AG08395 (cell line): ENCODE data around the gene SSRP1.

Experiments
- DNase-seq: peaks from one replicate; pipeline ENCODE4 v3.0.0; 2012; ENCODE audit warnings: mixed read lengths, low spot score

The SSRP1 gene

DNA sequence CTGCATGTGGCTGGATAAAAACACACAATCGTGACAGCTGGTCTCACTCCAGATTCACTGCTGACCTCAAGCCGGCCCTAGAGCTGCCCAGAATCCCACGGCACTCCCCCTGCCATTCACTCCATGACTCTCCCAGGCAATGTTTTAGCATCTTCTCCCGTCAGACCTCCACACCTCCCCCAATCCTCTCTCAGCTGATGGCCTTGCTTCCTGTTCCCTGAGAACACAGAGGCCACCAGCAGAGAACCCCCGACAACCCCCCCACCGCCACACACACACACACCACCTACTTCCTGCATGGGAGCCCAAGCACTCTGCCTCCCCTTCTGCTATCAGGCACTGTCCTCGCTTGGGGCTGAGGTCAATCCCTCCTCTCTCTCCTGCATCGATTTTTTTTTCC is 20.2 kb downstream of the SSRP1 start:
- no peak for DNase-seq

DNA sequence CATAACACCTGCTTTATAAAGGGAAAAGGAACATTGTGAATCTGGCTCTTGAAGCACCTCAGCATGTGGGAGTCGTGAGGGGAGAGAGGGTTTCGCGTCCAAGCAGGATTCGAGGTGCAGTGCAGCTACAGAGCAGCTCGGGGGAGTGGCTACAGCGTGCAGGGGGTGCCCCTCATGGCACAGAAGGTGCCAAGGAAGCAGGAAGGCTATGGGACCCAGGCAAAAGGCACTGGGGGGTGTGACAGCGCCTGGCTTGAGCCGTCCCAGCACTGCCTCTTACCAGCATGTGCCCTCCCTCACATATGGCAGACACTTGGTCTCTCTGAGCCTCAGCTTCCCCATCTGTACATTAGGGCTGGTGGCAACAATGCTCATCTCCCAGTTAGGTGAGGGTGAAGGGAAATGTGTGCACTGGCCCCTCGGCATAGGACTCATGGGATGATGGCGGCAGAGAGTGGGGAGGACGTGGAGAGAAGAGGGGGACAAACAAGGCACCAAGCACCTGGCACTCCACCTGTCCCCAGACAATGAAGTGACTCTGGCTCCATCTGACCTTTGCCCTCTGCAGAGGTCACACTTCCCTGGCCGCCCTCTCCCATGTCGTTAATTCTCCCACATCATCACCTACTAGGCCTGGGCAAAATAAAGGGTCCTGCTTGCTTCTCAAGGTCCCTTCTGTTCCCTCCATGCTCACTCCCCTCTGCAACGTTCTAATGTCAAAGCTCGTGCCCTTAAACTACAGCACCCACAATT is 21.3 kb downstream of the SSRP1 start:
- no peak for DNase-seq

DNA sequence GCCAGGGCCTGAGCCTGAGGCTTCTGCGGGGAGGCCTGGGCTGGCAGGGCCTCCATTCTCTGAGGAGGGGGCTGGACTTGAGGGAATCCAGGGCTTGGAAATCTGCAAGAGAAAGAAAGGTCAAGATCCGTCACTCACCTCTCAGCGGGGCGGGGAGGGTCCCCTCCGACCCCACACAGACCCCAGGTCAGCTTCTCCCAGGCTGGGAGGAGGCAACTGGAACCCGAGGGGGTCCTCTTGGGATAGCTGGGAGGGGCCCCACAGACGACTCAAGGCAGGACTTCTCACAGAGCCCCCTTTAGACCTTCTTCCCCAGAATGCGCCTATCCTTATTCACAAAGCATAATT is 21.9 kb downstream of the SSRP1 start:
- no peak for DNase-seq

DNA sequence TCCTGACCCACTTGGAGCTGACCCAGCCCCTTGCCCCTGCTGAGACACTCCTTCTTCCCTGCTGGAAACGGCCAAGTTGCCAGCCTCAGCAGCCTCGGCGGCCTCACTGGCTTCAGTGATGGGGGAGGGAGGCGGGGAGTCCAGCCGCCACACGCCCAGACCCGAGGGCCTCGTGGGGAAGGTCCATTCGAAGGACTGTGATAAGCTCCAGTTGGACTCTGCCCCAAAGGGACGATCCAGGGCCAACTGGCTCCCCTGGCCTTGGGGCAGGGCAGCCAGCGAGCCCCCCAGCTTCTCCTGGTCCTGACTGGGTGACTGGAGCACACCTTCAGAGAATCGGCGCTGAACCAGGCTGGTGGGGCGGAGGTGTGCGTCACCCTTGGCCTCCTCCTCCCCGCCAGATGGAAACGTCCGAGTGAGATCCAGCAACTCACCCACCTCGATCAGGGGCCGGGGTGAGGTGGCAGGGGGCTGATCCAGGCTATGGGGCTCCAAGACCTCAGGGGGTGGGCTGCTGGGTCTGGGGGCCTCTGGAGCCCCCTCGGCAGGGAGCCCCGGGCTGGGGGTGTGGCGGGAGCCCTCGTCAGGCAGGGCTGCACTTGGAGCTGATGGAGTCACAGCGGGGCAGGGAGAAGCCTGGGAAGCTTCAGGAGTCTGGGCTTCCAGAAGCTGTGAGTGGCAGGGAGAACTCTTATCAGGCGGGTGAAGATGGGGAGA is 22.5 kb downstream of the SSRP1 start:
- no peak for DNase-seq

DNA sequence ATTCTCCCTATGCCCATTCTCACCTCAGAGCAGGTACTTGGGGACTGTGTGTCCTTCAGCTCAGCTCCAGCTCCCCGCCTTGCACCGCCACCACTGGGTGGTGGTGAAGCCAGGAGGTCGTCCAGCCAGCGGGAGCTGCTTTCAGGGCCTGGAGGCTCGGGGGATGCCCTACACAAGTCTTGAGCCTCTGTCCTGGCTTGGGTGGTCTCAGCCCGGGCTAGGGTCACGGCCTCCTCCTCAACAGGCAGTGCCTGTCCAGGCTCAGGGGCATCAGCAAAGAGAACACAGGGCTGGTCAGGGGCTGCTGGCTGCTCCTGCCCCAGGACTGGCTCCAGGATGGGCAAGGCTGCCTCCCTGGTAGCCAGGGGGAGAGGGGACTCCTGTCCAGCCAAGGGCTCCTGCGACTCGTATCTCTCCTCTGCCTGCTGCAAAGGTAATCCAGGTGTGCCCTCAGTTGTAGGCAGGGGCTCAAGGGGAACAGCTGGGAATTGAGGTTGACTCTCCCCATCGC is 23.1 kb downstream of the SSRP1 start:
- no peak for DNase-seq

DNA sequence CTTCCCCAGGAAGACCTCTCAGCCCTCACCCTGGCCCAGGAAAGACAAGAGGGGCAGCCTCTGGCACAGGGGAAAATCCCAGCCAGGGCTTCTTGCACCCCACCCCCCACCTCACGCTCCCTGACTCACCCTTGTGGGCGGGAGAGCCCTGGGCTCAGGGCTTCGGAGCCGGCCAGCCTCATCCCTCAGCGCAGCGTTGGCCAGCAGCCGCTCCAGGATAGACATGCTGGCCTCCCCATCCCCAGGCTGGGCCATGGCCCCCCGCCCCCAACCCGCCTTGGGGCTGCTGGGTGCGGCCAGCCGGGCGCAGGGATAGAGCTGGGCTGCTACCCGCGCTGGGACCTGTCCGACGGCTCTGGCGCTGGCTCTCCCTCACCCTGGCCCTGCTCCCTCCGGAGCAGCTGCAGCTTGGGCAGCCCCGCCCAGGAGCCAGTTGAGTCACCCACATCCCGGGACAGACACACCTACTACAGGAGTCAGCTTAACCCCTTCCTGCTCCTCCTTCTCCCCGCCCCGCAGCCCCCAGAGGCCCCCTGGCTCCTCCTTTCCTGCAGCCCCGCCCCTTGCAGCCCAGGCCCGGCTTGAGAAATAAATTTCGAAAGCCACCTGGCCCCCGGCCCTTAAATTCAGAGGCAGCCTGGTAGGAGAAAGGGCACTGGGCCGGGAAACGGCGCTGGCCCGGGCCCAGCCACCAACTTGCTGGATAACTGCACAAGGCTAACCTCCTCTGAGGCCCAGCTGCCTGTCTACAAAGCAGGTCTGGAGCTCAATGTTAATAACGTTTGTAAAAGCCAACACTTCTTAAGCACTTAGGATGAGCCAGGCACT is 24.4 kb downstream of the SSRP1 start:
- peak; percentile 98 for DNase-seq

DNA sequence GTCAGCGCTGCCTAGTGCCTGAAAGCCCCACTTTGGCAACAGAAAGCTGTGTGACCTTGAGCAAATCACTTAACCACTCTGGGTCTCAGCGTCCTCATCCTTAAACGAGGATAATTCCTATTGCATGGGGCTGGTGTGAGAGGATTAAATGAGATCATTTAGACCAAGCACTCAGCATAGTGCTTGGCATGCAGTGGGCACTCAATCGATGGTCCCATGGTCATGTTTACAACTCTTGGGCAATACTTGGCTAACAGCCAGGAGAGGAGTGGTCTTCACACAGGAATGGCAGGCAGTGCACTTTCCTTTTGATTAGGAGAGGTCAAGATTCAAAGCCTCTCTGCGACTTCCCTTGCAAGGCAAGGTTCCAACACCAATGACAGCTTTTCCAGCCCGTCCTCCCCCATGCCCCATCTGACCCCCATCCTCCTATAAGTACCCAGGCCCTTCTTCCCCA is 25.0 kb downstream of the SSRP1 start:
- no peak for DNase-seq

DNA sequence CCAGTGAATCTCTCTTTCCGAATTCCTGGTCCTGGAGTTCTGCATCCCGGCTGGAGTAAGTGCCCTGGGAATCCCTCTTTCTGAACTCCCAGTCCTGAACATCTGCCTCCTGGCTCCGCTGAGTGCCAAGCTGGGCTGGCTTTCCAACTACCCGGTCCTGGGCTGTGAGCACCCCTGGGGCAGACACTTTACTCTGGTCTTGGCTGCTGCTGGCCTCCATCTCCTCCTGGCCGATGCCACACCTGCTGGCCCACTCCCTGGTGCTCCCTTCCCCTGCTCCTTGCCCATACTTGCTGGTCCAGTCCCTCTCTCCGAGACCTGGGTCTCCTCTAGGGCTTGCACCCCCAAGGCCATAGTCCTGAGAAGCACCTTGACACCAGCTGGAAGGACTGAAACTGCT is 25.6 kb downstream of the SSRP1 start:
- no peak for DNase-seq

DNA sequence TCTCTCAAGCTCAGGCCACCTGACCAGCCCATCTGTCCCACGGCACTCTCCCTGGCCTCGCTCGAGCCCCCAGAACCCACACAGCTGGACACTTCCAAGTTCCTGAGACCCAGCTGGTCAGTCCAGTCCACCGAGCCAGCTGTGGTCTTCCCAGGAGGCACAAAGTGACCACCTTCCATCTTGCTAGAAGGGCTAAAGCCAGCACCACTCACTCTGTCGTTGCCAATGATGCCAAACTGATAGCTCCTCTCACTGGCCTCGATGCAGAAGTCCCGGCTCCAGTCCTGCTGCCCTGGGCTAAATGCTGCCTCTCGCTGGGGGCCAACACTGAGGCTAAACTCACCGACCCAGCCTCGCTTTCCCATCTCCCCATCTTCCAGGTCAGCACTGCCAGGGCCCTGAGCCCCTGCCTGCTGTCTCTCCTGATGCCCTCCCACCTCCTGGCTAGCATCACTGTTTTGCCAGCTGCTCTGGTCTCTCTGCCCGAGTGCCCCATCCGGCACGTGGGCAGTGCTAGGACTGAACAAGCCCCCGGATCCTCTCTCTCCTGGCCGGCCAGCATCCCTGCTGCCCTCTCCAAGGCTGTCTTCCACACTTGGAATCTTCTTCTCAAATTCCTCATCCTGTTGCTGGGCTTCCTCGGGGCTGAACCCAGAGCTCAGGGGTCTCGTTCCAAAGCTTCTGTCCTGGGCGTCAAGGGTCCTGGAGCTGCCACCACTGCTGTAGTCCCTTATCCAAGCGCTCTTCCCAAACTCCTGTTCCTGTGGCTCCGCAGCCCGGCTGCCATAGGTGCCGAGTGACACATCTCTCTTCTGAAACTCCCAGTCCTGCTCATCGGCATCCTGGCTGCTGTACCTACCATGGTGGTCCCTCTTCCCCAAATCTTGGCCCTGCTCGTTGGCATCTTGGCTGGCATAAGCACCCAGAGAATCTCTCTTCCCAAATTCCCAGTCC is 26.3 kb downstream of the SSRP1 start:
- no peak for DNase-seq

DNA sequence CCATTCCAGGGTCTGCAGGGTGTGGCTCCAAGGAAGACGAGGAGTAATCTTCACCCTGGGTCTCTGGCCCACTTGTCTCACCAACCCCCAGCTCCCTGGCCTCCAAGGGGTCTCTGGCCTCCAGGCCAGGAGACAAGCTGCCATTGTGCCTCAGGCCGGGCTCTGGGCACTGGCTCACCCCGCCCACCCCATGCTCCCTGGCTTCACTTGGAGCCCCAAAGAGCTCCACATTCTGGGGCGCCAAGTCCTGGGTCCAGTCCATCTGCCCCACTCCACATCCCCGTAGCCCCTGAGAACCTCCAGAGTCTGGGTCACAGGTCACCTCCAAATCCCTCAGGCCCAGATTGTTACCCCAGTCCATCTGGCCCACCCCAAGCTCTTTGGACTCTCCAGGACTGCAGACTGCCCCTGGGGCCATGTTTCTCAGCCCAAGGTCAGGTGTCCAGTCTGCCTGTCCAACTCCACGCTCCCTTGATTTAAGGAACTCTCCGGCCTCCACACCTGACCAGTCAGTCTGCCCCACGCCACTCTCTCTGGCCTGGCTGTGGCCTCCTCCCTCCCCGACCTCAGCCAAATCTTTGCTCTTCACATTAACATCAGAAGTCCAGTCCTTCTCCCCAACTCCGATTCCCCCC is 27.1 kb downstream of the SSRP1 start:
- no peak for DNase-seq

DNA sequence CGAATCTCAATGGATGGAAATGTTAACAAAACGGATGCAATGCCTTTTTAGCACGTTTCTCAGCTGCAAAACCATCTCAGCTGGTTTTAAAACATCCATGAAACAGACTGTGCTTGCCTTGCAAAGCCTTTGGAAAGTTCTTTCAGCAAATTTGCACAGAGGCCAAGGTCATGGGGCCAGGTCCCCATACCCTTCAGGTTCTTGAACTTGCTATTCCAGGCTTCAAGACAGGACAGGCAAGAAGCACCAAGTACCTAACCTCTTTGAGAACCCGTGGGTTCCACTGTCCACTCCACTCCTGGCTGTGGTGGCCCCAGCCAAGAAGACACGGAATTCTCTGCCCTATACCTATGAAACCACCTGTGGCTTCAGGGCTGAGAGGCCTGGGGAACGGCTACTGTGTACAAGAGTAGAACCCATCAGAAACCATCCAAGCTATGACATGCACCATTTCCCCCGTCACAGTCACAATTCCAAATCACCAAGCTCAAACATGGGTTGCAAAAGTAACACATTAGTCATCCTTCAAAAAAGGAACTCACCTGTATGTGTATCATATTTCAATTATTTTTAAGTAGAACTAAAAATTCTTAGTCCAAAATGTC is 27.9 kb downstream of the SSRP1 start:
- no peak for DNase-seq

DNA sequence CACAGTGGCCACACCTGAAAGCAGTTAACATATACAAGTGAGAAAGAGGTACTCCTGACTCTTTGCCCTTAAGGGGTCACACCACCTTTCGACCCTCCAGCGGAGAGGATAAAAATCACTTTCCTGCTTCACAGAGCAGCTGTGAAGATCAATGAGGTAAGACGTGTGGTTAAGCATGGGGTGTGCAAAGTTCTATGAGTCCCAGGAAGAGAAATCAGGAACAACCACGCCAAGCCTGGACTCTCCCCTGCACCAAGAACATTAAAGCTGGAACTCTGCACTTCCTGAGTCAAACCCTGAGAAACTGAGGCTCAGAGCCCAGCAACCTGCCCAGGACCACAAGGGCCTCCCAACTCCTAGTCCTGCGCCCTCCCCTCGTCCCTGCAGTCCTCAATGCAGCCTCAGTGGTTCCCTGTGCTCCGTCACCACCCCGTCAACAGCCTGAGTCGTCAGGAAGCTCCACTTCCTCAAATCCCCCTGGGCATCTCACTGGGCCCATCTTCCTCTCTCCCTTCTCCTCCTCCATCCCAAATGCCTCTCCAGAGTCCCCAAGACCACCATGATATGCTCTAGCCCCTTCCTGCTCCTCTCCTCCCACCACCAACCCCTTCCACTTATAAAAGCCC is 28.6 kb downstream of the SSRP1 start:
- DNase-seq: no peak

DNA sequence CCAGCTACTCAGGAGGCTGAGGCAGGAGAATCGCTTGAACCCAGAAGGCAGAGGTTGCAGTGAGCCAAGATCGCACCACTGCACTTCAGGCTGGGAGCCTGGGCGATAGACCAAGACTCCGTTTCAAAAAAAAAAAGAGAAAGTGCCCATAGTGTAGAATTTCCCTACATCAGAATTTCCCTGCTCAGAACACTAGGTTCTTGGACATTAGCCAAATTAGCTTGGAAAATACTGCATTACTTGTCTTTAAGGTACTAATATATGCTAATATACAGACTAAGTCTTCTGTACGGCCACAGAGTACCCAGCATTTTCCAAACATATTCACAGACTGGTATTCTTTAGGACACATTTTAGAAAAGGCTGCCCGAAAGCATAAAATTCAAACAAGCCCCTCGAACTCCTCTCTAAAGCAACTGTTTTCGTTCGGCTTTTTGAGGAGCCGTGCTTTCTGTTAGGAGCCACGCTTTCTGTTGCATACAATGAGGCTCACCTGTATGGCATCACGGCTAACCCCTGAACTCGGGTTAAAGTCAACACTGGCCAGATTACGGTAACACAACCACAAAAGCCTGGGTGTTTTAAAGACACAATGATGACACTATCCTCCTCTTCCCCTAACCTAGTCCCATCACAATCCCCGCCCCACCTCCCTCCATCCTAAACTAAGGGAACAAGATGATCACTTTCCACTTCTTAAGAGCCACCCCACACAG is 29.4 kb downstream of the SSRP1 start:
- DNase-seq: no peak

DNA sequence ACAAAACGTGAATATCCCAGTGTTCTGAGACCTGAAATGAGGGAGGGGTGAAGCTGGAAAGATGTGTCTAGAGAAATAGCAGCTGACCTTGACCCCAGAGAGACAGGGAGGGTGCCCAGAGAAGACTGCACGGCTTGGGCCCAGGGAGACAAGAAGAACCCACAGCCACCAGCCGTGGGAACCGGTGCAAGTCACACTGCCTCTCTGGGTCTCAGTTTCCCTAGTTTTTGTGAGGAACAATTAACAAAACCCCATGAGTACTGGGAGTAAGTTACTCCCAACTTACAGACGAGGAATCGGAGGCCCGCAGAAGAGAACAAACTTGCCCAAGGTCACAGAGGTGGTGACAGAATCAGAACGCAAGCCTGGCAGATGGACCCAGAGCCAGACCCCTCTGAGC is 30.2 kb downstream of the SSRP1 start:
- no peak for DNase-seq

DNA sequence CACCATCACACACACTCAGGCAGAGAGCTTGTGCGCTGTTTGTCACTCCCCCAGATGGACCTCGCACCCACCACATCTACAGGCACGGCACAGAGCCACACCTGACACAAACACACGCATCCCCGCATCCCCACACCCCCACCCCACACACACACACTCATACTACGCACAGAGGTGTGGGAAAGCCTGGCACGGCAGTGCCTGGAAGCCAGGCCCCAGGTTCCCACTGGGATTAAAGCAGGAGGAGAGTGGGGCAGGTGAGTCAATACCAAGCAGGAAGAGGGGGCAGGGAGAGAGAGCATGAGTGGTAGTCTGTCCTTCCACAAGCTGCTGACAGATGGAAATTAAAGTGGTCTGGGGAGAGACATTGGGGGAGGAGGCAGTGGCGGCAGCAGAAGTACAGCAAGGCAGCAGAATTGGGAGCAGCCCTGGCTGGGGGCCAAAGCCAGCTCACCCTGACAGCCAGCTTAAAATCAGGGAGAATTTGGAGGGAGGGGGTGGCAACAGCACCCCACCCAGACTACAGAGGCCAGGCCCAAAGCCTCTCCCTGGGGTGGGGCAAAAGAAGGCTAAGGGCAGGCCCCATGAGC is 31.6 kb downstream of the SSRP1 start:
- no peak for DNase-seq

DNA sequence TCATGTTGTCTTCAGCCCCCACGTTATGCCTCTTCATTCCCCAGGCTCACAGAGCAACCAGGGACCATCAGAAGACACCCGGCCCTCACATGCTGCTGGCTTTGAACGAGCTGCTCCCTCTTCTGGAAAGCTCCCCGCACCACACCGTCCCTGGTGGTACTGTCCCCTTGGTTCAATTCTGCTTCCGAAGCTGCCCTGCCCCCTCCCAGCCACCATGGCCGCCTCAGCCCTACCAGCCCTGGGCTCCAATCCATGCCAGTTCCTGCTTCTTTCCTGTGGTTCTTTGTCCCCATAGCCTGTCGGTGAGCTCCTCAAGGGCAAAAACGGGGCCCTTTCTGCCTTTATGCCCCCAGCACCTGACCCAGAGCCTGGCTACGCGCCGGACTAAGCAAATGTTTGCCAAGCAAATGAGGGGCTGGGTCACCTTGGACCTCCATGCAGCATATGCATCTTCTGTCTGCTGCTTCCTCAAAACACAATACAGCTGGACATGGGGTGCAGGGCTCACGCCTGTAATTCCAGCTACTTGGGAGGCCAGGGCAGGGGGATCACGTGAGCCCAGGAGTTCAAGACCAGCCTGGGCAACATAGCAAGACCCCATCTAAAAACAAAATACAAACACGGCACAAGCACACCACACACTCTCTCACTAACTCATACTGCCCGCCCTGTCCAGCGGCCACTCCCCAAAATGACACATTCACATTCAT is 32.3 kb downstream of the SSRP1 start:
- no peak for DNase-seq

DNA sequence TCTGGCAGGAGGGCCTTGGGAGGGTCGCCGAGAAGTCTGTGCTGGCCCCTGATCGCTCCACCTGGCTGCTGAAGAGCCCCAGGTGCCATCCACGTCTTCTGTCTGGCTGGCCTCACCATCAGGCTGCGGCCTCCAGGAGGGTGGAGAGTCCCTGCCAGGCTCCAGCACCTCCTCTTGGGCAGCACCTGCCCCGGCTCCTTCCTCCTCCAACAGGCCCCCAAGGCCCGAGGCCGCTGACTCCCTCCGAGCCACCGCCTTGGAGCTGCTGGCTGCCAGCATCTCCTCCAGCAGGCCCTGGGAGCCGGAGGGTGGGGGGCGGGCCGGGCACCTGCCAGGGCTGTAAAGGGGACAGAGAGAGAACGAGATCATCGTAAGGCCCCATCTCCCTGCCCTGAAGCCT is 33.2 kb downstream of the SSRP1 start:
- no peak for DNase-seq

DNA sequence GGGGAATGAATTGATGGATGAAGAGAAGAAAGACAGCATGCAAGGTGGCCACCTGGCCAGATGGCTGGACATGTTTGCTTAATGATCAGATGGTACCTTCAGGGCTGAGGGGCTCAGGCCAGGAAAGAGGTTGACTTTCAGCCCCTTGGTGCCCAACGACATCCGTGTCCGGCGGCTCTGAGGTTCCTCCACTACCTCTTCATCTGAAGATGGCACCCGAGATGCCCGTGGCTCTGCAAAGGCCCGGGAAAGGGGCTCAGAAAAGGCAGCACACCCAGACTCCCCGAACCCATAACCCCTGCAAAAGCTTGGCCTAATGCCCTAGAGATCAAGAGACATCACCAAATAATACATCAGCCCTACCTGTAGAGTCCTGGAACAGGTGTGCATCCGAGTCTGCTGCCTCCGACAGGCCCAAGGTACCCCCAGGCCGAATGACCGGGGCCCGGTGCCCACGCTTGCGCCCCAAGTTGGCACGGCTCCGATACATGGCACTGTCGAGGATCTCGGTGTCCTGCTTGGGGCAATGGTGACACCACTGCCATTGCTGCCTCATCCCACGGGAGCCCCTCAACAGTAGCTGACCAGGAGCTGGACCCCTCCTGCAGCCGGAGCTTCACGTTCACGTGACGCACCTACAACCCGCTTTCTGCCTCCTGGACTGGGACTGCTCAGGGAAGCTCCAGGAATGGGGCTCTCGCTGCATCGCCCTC is 33.8 kb downstream of the SSRP1 start:
- DNase-seq: no peak
